HL-60 (cell line): ENCODE results near the gene CMPK2.

Source experiments
- CTCF ChIP-seq: IDR thresholded peaks from one replicate; pipeline ENCODE4 v1.5.1; 2011; ENCODE audit warnings: low read length, control low read depth, inconsistent platforms; ENCODE audit not compliant: insufficient read depth
- GABPA ChIP-seq: IDR thresholded peaks from 2 replicates; pipeline ENCODE4 v1.6.1; 2012; ENCODE audit warnings: low read depth
- POLR2AphosphoS5 ChIP-seq: IDR thresholded peaks from 2 replicates; pipeline ENCODE4 v1.6.1; 2012; ENCODE audit warnings: low read depth
- REST ChIP-seq: IDR thresholded peaks from 2 replicates; pipeline ENCODE4 v1.6.1; 2012; ENCODE audit warnings: low read depth; ENCODE audit not compliant: insufficient replicate concordance
- SPI1 ChIP-seq: IDR thresholded peaks from 2 replicates; pipeline ENCODE4 v1.6.1; 2012; ENCODE audit warnings: low read depth, mild to moderate bottlenecking, borderline replicate concordance

- no peak for TF ChIP-seq CTCF
- TF ChIP-seq POLR2AphosphoS5 = no peak
- no peak for TF ChIP-seq REST
- no peak for TF ChIP-seq GABPA
- no peak for TF ChIP-seq SPI1
Observed at GRCh38 chr2:6800553-6800952, 65.2 kb downstream of the CMPK2 start.
